ENCODE measurements around the gene ICAM1. TPM values are rescaled to one million over a fixed set of nuclear protein-coding genes. Genes with fewer than 3 reads are reported as not detected.
"Not testable (repeated sequence)": the region's sequence is repeated elsewhere in the genome, so short reads cannot be mapped to it uniquely, and the experiment has no call there.

ICAM1 gene
- total and polyA plus RNA-seq, 2 donors (not counting 1 experiment from before 2014, with no cell fraction given): 8.9 to 15.2 TPM

DNA sequence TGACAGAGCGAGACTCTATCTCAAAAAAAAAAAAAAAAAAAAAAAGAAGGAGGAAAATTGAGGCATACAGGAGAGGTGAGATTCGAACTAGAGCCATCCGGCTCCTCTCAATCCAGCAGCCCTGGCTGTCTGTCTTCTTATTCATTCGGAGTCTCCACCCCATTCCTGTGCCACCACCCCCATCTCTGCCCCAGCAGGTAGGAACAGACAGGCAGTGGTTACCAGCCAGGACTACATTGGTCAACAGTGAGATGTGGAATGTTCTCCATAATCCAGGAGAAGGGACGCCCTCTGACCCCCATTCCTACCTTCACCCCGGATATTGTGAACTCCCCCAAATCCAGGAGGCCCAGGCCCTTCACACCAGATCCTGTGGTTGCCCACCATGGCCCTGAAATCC is 33.2 kb upstream of the ICAM1 start:
- no peak overlapping the region for H2AFZ ChIP-seq (ENCODE audit: low read length)
- no peak for DNase-seq (ENCODE audit: low read depth in 2 of 2)
- H3K4me1 ChIP-seq (ENCODE audit: control insufficient read depth, extremely low read depth, insufficient read depth, low read length): peaks cover 15% of the 10 kb centered on the region
- H3K27ac ChIP-seq (ENCODE audit: insufficient read depth, low read length): peak overlapping the region; percentile 87
- H3K4me3 ChIP-seq (replicated peaks in 1 of 4; ENCODE audit: control extremely low read depth in 1 of 4, insufficient read depth in 1 of 4, low read depth in 3 of 4, low read length in 4 of 4): no peak overlapping the region
- H3K4me2 ChIP-seq (ENCODE audit: extremely low read depth, insufficient read depth, low read length): no peak overlapping the region
- H4K20me1 ChIP-seq (ENCODE audit: control insufficient read depth, extremely low read depth, insufficient read depth, low read length): no peaks in the 10 kb centered on the region
- H3K9ac ChIP-seq (ENCODE audit: insufficient read depth, low read length): peak overlapping the region; percentile 40
- no peaks in the 10 kb centered on the region for H3K79me2 ChIP-seq (ENCODE audit: control insufficient read depth, insufficient read depth, low read length)
- no peak for TF ChIP-seq EZH2 (IDR thresholded peaks at IDR 0.05; ENCODE audit: low read length, missing control alignments)
- TF ChIP-seq, protein P1, sequence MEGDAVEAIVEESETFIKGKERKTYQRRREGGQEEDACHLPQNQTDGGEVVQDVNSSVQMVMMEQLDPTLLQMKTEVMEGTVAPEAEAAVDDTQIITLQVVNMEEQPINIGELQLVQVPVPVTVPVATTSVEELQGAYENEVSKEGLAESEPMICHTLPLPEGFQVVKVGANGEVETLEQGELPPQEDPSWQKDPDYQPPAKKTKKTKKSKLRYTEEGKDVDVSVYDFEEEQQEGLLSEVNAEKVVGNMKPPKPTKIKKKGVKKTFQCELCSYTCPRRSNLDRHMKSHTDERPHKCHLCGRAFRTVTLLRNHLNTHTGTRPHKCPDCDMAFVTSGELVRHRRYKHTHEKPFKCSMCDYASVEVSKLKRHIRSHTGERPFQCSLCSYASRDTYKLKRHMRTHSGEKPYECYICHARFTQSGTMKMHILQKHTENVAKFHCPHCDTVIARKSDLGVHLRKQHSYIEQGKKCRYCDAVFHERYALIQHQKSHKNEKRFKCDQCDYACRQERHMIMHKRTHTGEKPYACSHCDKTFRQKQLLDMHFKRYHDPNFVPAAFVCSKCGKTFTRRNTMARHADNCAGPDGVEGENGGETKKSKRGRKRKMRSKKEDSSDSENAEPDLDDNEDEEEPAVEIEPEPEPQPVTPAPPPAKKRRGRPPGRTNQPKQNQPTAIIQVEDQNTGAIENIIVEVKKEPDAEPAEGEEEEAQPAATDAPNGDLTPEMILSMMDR (conservative IDR thresholded peaks at IDR 0.05 in 1 of 2, IDR thresholded peaks at IDR 0.05 in 1 of 2; ENCODE audit: low read depth in 1 of 2, low read length in 2 of 2): no peak
- no peaks in the 10 kb centered on the region for H3K36me3 ChIP-seq (ENCODE audit: control insufficient read depth, insufficient read depth, low read length)
- H3K27me3 ChIP-seq (ENCODE audit: control insufficient read depth, insufficient read depth, low read length): no peaks in the 10 kb centered on the region
- H3K9me3 ChIP-seq (ENCODE audit: control insufficient read depth, insufficient read depth, low read depth, low read length): no peaks in the 10 kb centered on the region

DNA sequence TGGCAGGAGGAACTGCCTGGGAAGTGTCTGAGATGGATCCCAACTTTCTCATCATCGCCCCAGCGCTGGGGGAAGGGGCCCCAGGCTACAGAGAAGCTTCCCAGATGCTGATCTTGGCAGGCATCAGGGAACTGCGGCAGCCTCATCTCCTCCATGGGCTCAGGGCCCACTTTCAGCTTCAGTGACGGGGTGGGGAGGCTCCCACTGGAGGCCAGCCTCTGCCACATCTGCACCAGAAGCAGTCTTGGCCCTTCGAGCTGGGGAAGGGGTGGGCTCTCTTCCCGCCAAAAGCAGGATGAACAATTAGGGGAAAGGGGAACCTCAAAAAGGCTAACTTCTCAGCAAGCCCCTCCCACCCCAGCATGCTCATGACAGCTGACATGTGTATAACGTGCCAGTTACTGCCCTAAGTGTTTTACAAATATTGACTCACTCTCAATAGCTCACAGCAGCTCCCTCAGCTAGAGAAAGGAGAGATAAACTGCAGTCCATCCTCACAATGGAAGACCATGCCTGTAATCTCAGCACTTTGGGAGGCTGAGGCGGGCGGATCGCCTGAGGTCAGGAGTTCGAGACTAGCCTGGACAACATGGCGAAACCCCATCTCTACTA is 32.6 kb upstream of the ICAM1 start:
- Histone ChIP-seq H3K4me1 (ENCODE audit: control insufficient read depth, extremely low read depth, insufficient read depth, low read length) (peaks cover 15% of the 10 kb centered on the region), H3K4me2 (ENCODE audit: extremely low read depth, insufficient read depth, low read length) (peak overlapping the region; percentile 66), H3K27ac (ENCODE audit: insufficient read depth, low read length) (peak overlapping the region; percentile 87), H3K9me3 (ENCODE audit: control insufficient read depth, insufficient read depth, low read depth, low read length) (no peaks in the 10 kb centered on the region), H3K9ac (ENCODE audit: insufficient read depth, low read length) (peak overlapping the region; percentile 40), H4K20me1 (ENCODE audit: control insufficient read depth, extremely low read depth, insufficient read depth, low read length) (no peaks in the 10 kb centered on the region), H3K27me3 (ENCODE audit: control insufficient read depth, insufficient read depth, low read length) (no peaks in the 10 kb centered on the region), H3K36me3 (ENCODE audit: control insufficient read depth, insufficient read depth, low read length) (no peaks in the 10 kb centered on the region), H3K4me3 (replicated peaks in 1 of 4; ENCODE audit: control extremely low read depth in 1 of 4, insufficient read depth in 1 of 4, low read depth in 3 of 4, low read length in 4 of 4) (no peak overlapping the region), H3K79me2 (ENCODE audit: control insufficient read depth, insufficient read depth, low read length) (no peaks in the 10 kb centered on the region), H2AFZ (ENCODE audit: low read length) (peak overlapping the region; percentile 68)
- peak; percentile 17 to 100 for DNase-seq (ENCODE audit: low read depth in 2 of 2)
- TF ChIP-seq EZH2 (IDR thresholded peaks at IDR 0.05; ENCODE audit: low read length, missing control alignments): no peak
- TF ChIP-seq, protein P1 (conservative IDR thresholded peaks at IDR 0.05 in 1 of 2, IDR thresholded peaks at IDR 0.05 in 1 of 2; ENCODE audit: low read depth in 1 of 2, low read length in 2 of 2): no peak

DNA sequence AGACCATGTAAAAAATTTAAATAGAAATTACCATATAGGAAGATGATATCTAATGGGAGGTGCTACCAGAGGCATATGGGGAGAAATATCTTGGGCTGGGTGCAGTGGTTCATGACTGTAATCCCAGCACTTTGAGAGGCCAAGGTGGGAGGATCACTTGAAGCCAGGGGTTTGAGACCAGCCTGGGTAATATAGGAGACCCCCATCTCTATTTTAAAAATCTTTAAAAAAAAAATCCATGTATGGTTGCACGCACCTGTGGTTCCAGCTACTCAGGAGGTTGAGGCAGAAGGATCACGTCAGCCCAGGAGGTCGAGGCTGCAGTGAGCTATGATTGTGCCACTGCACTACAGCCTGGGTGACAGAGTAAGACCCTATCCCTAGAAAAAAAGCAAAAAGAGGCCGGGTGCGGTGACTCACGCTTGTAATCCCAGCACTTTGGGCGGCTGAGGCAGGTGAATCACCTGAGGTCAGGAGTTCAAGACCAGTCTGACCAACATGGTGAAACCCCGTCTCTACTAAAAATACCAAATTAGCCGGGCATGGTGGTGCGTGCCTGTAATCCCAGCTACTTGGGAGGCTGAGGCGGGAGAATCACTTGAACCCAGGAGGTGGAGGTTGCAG is 29.0 kb upstream of the ICAM1 start:
- not testable (repeated sequence) for H2AFZ ChIP-seq (ENCODE audit: low read length); H3K4me2 ChIP-seq (ENCODE audit: extremely low read depth, insufficient read depth, low read length); H4K20me1 ChIP-seq (ENCODE audit: control insufficient read depth, extremely low read depth, insufficient read depth, low read length); H3K79me2 ChIP-seq (ENCODE audit: control insufficient read depth, insufficient read depth, low read length); DNase-seq (ENCODE audit: low read depth in 2 of 2); H3K9me3 ChIP-seq (ENCODE audit: control insufficient read depth, insufficient read depth, low read depth, low read length); H3K9ac ChIP-seq (ENCODE audit: insufficient read depth, low read length); H3K4me3 ChIP-seq (replicated peaks in 1 of 4; ENCODE audit: control extremely low read depth in 1 of 4, insufficient read depth in 1 of 4, low read depth in 3 of 4, low read length in 4 of 4); H3K27ac ChIP-seq (ENCODE audit: insufficient read depth, low read length); H3K27me3 ChIP-seq (ENCODE audit: control insufficient read depth, insufficient read depth, low read length); H3K36me3 ChIP-seq (ENCODE audit: control insufficient read depth, insufficient read depth, low read length)
- H3K4me1 ChIP-seq (ENCODE audit: control insufficient read depth, extremely low read depth, insufficient read depth, low read length): peaks cover 12% of the 10 kb centered on the region

Data from fibroblast of lung (primary cell).